CD4-positive, alpha-beta memory T cell (primary cell): ENCODE measurements around the gene GAS2. TPM values are rescaled to one million over a fixed set of nuclear protein-coding genes. Genes with fewer than 3 reads are reported as not detected.

Source experiments
- CTCF ChIA-PET: fragments of 350-600 bp; sonication (Branson Sonifier 250); formaldehyde crosslinking; loops from one replicate; lab custom pipeline; 2021; ENCODE audit warnings: inconsistent platforms; ENCODE audit not compliant: partially characterized antibody; lab: Charles Lee
- POLR2A ChIA-PET: fragments of 350-600 bp; sonication (Branson Sonifier 250); formaldehyde crosslinking; loops from one replicate; lab custom pipeline; 2021; ENCODE audit not compliant: partially characterized antibody; lab: Charles Lee
- DNase-seq, 5 donors: peaks; one replicate each; pipeline versions ENCODE4 v3.0.0 to v3.0.0-alpha.2; 2020 to 2022; ENCODE audit warnings: mixed read lengths in 1 of 5
- H3K27ac ChIP-seq: one replicate; pipeline ENCODE4 v1.7.0; 2013; ENCODE audit warnings: low read depth, low read length
- H3K27me3 ChIP-seq: 2 replicates; pipeline ENCODE4 v1.7.0; 2013; ENCODE audit warnings: mild to moderate bottlenecking, low read length, moderate library complexity; ENCODE audit not compliant: insufficient read depth
- H3K36me3 ChIP-seq: 2 replicates; pipeline ENCODE4 v1.7.0; 2013; ENCODE audit warnings: mild to moderate bottlenecking, low read length, moderate library complexity; ENCODE audit not compliant: insufficient read depth
- H3K4me1 ChIP-seq: 2 replicates; pipeline ENCODE4 v1.7.0; 2013; ENCODE audit warnings: mild to moderate bottlenecking, low read length, moderate library complexity; ENCODE audit not compliant: insufficient read depth
- H3K4me3 ChIP-seq, 2 donors: one replicate each; pipeline ENCODE4 v1.7.0; 2013; ENCODE audit warnings: low read length in 2 of 2, mild to moderate bottlenecking in 1 of 2
- H3K9me3 ChIP-seq, 2 donors: one replicate each; pipeline ENCODE4 v1.7.0; 2013; ENCODE audit warnings: low read length in 2 of 2, control low read depth in 1 of 2; ENCODE audit not compliant: control insufficient read depth in 1 of 2
- H3K27ac Mint-ChIP-seq, 7 donors: one replicate each; pipeline ENCODE4 v1.8.0; 2020 to 2021; ENCODE audit warnings: mixed read lengths in 7 of 7, mild to moderate bottlenecking in 6 of 7, inconsistent platforms in 3 of 7, moderate library complexity in 3 of 7
- H3K27me3 Mint-ChIP-seq, 2 donors: one replicate each; pipeline ENCODE4 v1.8.0; 2020 to 2021; ENCODE audit warnings: mixed read lengths in 2 of 2
- H3K36me3 Mint-ChIP-seq, 2 donors: one replicate each; pipeline ENCODE4 v1.8.0; 2020 to 2021; ENCODE audit warnings: mixed read lengths in 2 of 2, inconsistent platforms in 1 of 2, mild to moderate bottlenecking in 1 of 2
- H3K4me1 Mint-ChIP-seq, 4 donors: one replicate each; pipeline ENCODE4 v1.8.0; 2020 to 2021; ENCODE audit warnings: mixed read lengths in 4 of 4, mild to moderate bottlenecking in 1 of 4
- H3K4me3 Mint-ChIP-seq, 8 donors: one replicate each; pipeline ENCODE4 v1.8.0; 2020 to 2021; ENCODE audit warnings: mixed read lengths in 8 of 8, mild to moderate bottlenecking in 7 of 8, moderate library complexity in 6 of 8, inconsistent platforms in 3 of 8
- H3K9me3 Mint-ChIP-seq, 8 donors: one replicate each; pipeline ENCODE4 v1.8.0; 2020 to 2021; ENCODE audit warnings: mixed read lengths in 8 of 8, mild to moderate bottlenecking in 5 of 8, inconsistent platforms in 3 of 8, moderate library complexity in 1 of 8
- intact Hi-C: fragments of 100-400 bp; cut with micrococcal nuclease; formaldehyde crosslinking; loops from one replicate; pipeline ENCODE4 v1.15.1; 2023
- polyA plus RNA-seq, 2 donors: library from polyadenylated mRNA; unstranded; fragments of 300-500 nt; fragmentation: Illumina TruSeq; gene quantifications; one replicate each; pipeline ENCODE4 v1.2.3, GENCODE V29; 2021
- total RNA-seq, 2 experiments: library from RNA; stranded (reverse); gene quantifications; one replicate each; pipeline ENCODE4 v1.2.3, GENCODE V29; 2021

GAS2 gene
- total and polyA plus RNA-seq, 4 experiments from 2014 or later: 2.7 to 3.4 (median 3.1) TPM

DNA sequence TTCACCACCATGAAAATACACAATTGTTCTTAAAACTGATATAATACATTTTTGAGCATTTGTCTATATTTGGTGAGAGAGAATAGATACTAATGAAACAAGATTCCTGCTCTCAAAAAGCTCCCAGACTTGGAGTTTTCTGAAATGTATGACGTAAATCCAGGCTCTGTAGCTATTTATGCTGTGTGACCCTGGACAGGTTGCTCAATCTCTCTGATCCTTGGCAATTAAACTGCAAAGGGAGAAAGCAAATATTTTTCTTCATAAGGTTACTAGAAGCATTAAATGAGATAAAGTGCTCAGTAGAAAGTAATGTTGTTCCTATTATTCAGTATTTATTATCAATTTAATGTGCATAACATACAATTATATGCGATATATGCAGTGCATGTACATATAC, 120.6 kb downstream of the GAS2 start:
- ChIA-PET CTCF (interaction anchor here (0.7 to 2.4 kb wide), 15 partner anchors 9 to 543 kb away, joined by 3 to 35 read pairs (median 6); partner anchors contain the start of gene SVIP), POLR2A (no interaction called here)
- no peak for DNase-seq
- Mint-ChIP-seq H3K36me3 (no peaks in the 10 kb centered on the region), H3K27ac (no peak overlapping the region), H3K27me3 (peaks cover 7 to 9% of the 10 kb centered on the region in 2 donors), H3K9me3 (no peaks in the 10 kb centered on the region), H3K4me3 (no peak overlapping the region), H3K4me1 (no peaks in the 10 kb centered on the region)
- Histone ChIP-seq H3K27me3 (no peaks in the 10 kb centered on the region), H3K4me1 (no peaks in the 10 kb centered on the region), H3K27ac (no peak overlapping the region), H3K36me3 (no peaks in the 10 kb centered on the region), H3K4me3 (no peak overlapping the region), H3K9me3 (no peaks in the 10 kb centered on the region)
- intact Hi-C loops: loop anchor here (1.0 kb wide), 1 partner anchor 453 kb away; no protein-coding TSS in a partner anchor

GRCh38 chr11:22787551-22788162, 121.2 kb downstream of the GAS2 start:
- no peak overlapping the region for H3K27ac Mint-ChIP-seq
- H3K36me3 Mint-ChIP-seq: no peaks in the 10 kb centered on the region
- H3K4me1 ChIP-seq: no peaks in the 10 kb centered on the region
- peaks cover 7 to 9% of the 10 kb centered on the region in 2 donors for H3K27me3 Mint-ChIP-seq
- H3K4me3 Mint-ChIP-seq: no peak overlapping the region
- H3K4me1 Mint-ChIP-seq: no peaks in the 10 kb centered on the region
- peak in 4 of 5 donors; percentile 26 to 42 (median 40) for DNase-seq
- no peaks in the 10 kb centered on the region for H3K9me3 ChIP-seq
- intact Hi-C loops: loop anchor here (1.0 kb wide), 1 partner anchor 453 kb away; no protein-coding TSS in a partner anchor
- ChIA-PET POLR2A (no interaction called here), CTCF (interaction anchor here (0.7 to 2.4 kb wide), 19 partner anchors 10 to 543 kb away, joined by 3 to 35 read pairs (median 6); partner anchors contain the start of gene SVIP)
- H3K36me3 ChIP-seq: no peaks in the 10 kb centered on the region
- no peaks in the 10 kb centered on the region for H3K27me3 ChIP-seq
- no peak overlapping the region for H3K4me3 ChIP-seq
- H3K9me3 Mint-ChIP-seq: no peaks in the 10 kb centered on the region
- H3K27ac ChIP-seq: no peak overlapping the region

DNA sequence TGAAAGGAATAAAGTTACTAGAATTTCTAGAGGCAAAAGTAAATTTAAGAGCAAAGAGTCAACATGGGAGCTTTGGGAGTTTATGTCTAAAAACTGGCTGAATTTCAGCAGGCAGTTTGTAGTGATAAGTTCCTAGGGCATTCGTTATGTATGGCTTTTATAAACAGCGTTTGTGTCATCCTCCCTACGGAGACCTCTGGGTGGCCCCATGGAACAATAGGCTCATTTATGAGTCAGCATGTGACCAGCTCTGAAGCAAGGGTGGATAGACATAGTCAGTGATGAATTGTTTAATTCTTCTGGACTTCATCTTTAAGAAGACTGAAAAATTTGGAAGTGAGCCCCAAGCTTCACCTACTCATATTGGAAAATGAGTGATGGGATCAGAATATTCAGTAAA, 126.1 kb downstream of the GAS2 start:
- Histone ChIP-seq H3K36me3 (no peaks in the 10 kb centered on the region), H3K27ac (no peak overlapping the region), H3K27me3 (no peaks in the 10 kb centered on the region), H3K4me1 (no peaks in the 10 kb centered on the region), H3K9me3 (no peaks in the 10 kb centered on the region), H3K4me3 (no peak overlapping the region)
- Mint-ChIP-seq H3K9me3 (no peaks in the 10 kb centered on the region), H3K4me1 (peaks cover 0 to 1% (median 0%) of the 10 kb centered on the region in 4 donors), H3K4me3 (no peak overlapping the region), H3K36me3 (no peaks in the 10 kb centered on the region), H3K27ac (no peak overlapping the region), H3K27me3 (peaks cover 6 to 7% of the 10 kb centered on the region in 2 donors)
- ChIA-PET POLR2A (interaction anchor here (1.0 kb wide), 1 partner anchor 37 kb away, joined by 3 read pairs; the partner anchor contains the start of gene SVIP), CTCF (no interaction called here)
- DNase-seq: no peak
- intact Hi-C loops: no loop called here

DNA sequence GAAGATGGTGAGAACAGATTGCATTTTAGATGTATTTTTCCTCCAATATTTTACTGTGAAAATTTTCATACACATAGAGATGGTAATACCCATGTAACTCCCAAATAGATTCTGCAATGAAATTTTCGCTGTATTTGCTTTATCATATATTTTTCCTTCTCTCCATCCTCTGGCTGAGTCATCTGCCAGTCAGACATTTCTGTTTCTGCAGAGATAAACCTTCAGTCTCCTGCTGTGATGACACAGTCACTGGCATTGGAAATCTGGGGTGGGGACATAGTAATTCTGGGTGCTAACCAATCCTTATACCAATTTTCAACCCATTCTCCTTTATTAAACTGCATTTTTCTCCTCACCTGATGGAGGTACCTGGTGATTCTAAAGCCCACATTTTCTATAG, 129.5 kb downstream of the GAS2 start:
- intact Hi-C loops: no loop called here
- Mint-ChIP-seq H3K27me3 (peaks cover 1 to 7% of the 10 kb centered on the region in 2 donors), H3K4me1 (peaks cover 0 to 1% (median 0%) of the 10 kb centered on the region in 4 donors), H3K27ac (no peak overlapping the region), H3K4me3 (no peak overlapping the region), H3K9me3 (no peaks in the 10 kb centered on the region), H3K36me3 (no peaks in the 10 kb centered on the region)
- no peak overlapping the region for H3K4me3 ChIP-seq
- H3K4me1 ChIP-seq: no peaks in the 10 kb centered on the region
- H3K9me3 ChIP-seq: no peaks in the 10 kb centered on the region
- DNase-seq: no peak
- no peak overlapping the region for H3K27ac ChIP-seq
- no peaks in the 10 kb centered on the region for H3K27me3 ChIP-seq
- H3K36me3 ChIP-seq: no peaks in the 10 kb centered on the region
- ChIA-PET POLR2A (no interaction called here), CTCF (no interaction called here)

GRCh38 chr11:22797047-22797446, 130.6 kb downstream of the GAS2 start:
- H3K36me3 Mint-ChIP-seq: no peaks in the 10 kb centered on the region
- H3K9me3 Mint-ChIP-seq: no peaks in the 10 kb centered on the region
- no peak overlapping the region for H3K4me3 Mint-ChIP-seq
- intact Hi-C loops: no loop called here
- Histone ChIP-seq H3K4me3 (no peak overlapping the region), H3K36me3 (no peaks in the 10 kb centered on the region), H3K27ac (no peak overlapping the region), H3K9me3 (no peaks in the 10 kb centered on the region), H3K27me3 (no peaks in the 10 kb centered on the region), H3K4me1 (no peaks in the 10 kb centered on the region)
- POLR2A ChIA-PET: no interaction called here
- H3K27me3 Mint-ChIP-seq: peaks cover 1 to 9% of the 10 kb centered on the region in 2 donors
- CTCF ChIA-PET: no interaction called here
- DNase-seq: no peak
- H3K27ac Mint-ChIP-seq: no peak overlapping the region
- H3K4me1 Mint-ChIP-seq: peaks cover 0 to 1% (median 0%) of the 10 kb centered on the region in 4 donors

GRCh38 chr11:22798901-22799300, 132.5 kb downstream of the GAS2 start:
- DNase-seq: no peak
- Mint-ChIP-seq H3K4me3 (no peak overlapping the region), H3K4me1 (peaks cover 0 to 1% (median 0%) of the 10 kb centered on the region in 4 donors), H3K36me3 (no peaks in the 10 kb centered on the region), H3K27me3 (peaks cover 3 to 10% of the 10 kb centered on the region in 2 donors), H3K27ac (no peak overlapping the region), H3K9me3 (no peaks in the 10 kb centered on the region)
- Histone ChIP-seq H3K4me1 (no peaks in the 10 kb centered on the region), H3K36me3 (no peaks in the 10 kb centered on the region), H3K4me3 (no peak overlapping the region), H3K27me3 (no peaks in the 10 kb centered on the region), H3K9me3 (no peaks in the 10 kb centered on the region), H3K27ac (no peak overlapping the region)
- POLR2A ChIA-PET: no interaction called here
- CTCF ChIA-PET: interaction anchor here (2.4 kb wide), 1 partner anchor 11 kb away, joined by 10 read pairs; no protein-coding TSS in a partner anchor
- intact Hi-C loops: no loop called here

DNA sequence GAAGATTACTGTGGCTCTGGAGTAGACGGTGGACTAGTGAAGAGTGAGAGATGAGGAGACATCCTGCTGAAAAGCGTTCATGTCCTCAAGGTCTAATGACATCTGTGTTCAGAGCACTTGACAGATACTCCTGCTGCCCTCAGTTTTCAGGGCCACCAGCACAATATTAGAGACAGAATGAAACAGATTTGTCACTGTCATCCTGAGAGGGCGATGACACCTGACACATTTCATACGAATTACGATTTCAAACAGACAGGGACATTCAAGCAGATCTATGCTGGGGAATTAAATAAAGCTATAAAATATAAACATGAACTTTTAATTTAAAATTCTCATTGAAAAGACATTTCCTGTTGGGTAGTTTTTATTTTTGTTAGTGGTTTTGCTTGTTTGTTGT, 134.1 kb downstream of the GAS2 start:
- no peaks in the 10 kb centered on the region for H3K27me3 ChIP-seq
- peaks cover 1 to 10% of the 10 kb centered on the region in 2 donors for H3K27me3 Mint-ChIP-seq
- no peaks in the 10 kb centered on the region for H3K36me3 Mint-ChIP-seq
- intact Hi-C loops: no loop called here
- no peak overlapping the region for H3K4me3 ChIP-seq
- H3K4me1 Mint-ChIP-seq: no peaks in the 10 kb centered on the region
- H3K27ac ChIP-seq: no peak overlapping the region
- no peaks in the 10 kb centered on the region for H3K36me3 ChIP-seq
- no peak for DNase-seq
- H3K9me3 Mint-ChIP-seq: no peaks in the 10 kb centered on the region
- H3K4me3 Mint-ChIP-seq: no peak overlapping the region
- ChIA-PET POLR2A (no interaction called here), CTCF (interaction anchor here (0.6 to 0.8 kb wide), 2 partner anchors 13 to 75 kb away, joined by 3 read pairs; no protein-coding TSS in a partner anchor)
- H3K27ac Mint-ChIP-seq: no peak overlapping the region
- no peaks in the 10 kb centered on the region for H3K9me3 ChIP-seq
- no peaks in the 10 kb centered on the region for H3K4me1 ChIP-seq
